Fibroblast of lung (primary cell): ENCODE measurements around the gene CBY2. TPM values are rescaled to one million over a fixed set of nuclear protein-coding genes. Genes with fewer than 3 reads are reported as not detected.

Experiments
- DNase-seq, 2 donors: peaks; one replicate each; pipeline versions ENCODE4 v3.0.0 to v3.0.0-alpha.2; 2010; ENCODE audit warnings: low read depth in 2 of 2
- H2AFZ ChIP-seq: 2 replicates; pipeline ENCODE4 v1.5.1; 2012; ENCODE audit warnings: low read length, control low read depth, inconsistent platforms
- H3K27ac ChIP-seq: 2 replicates; pipeline ENCODE4 v1.5.1; 2011; ENCODE audit warnings: low read length, control low read depth; ENCODE audit not compliant: insufficient read depth
- H3K27me3 ChIP-seq: 2 replicates; pipeline ENCODE4 v1.5.1; 2011; ENCODE audit warnings: mild to moderate bottlenecking, low read length; ENCODE audit not compliant: control insufficient read depth, insufficient read depth
- H3K36me3 ChIP-seq: 2 replicates; pipeline ENCODE4 v1.5.1; 2011; ENCODE audit warnings: low read length; ENCODE audit not compliant: control insufficient read depth, insufficient read depth
- H3K4me1 ChIP-seq: 2 replicates; pipeline ENCODE4 v1.5.1; 2011; ENCODE audit warnings: low read length; ENCODE audit not compliant: control insufficient read depth, insufficient read depth; ENCODE audit errors: extremely low read depth
- H3K4me2 ChIP-seq: 2 replicates; pipeline ENCODE4 v1.5.1; 2011; ENCODE audit warnings: low read length, control low read depth; ENCODE audit not compliant: insufficient read depth; ENCODE audit errors: extremely low read depth
- H3K4me3 ChIP-seq, 4 experiments: fragments of 200-600 bp in 1 of 4; sonication (generic) in 1 of 4; replicated peaks in 1 of 4; 2 replicates each; pipeline ENCODE4 v1.5.1; 2011 to 2016; ENCODE audit warnings: low read length in 4 of 4, low read depth in 3 of 4, mild to moderate bottlenecking in 3 of 4, control low read depth in 2 of 4, inconsistent platforms in 1 of 4, mixed read lengths in 1 of 4; ENCODE audit not compliant: insufficient read depth in 1 of 4; ENCODE audit errors: control extremely low read depth in 1 of 4
- H3K79me2 ChIP-seq: 2 replicates; pipeline ENCODE4 v1.5.1; 2012; ENCODE audit warnings: mild to moderate bottlenecking, low read length, inconsistent platforms; ENCODE audit not compliant: control insufficient read depth, insufficient read depth
- H3K9ac ChIP-seq: 2 replicates; pipeline ENCODE4 v1.5.1; 2011; ENCODE audit warnings: mild to moderate bottlenecking, low read length, control low read depth; ENCODE audit not compliant: insufficient read depth
- H3K9me3 ChIP-seq: 2 replicates; pipeline ENCODE4 v1.5.1; 2012; ENCODE audit warnings: low read depth, low read length; ENCODE audit not compliant: control insufficient read depth, insufficient read depth
- H4K20me1 ChIP-seq: 2 replicates; pipeline ENCODE4 v1.5.1; 2011; ENCODE audit warnings: low read length; ENCODE audit not compliant: control insufficient read depth, insufficient read depth; ENCODE audit errors: extremely low read depth
- CTCF ChIP-seq, 2 donors: IDR thresholded peaks in 1 of 2; conservative IDR thresholded peaks in 1 of 2; 1 replicate in 1 of 2; 2 replicates in 1 of 2; pipeline ENCODE4 v1.5.1; 2011 to 2012; ENCODE audit warnings: low read length in 2 of 2, control low read depth in 1 of 2, inconsistent platforms in 1 of 2, low read depth in 1 of 2, mild to moderate bottlenecking in 1 of 2
- EZH2 ChIP-seq: IDR thresholded peaks from 2 replicates; pipeline ENCODE4 v1.5.1; 2012; ENCODE audit warnings: low read length, control low read depth, mild to moderate bottlenecking; ENCODE audit errors: missing control alignments
- polyA plus RNA-seq, 2 donors: library from polyadenylated mRNA; depleted of rRNA in 1 of 2; stranded (reverse) in 1 of 2; unstranded in 1 of 2; fragments of >200 nt; gene quantifications; 2 replicates each; pipeline ENCODE4 v1.2.1, GENCODE V29; 2011 to 2012; ENCODE audit warnings: missing spikeins in 1 of 2
- total RNA-seq: library from RNA; depleted of rRNA; stranded (reverse); fragments of >200 nt; gene quantifications from 2 replicates; pipeline ENCODE4 v1.2.1, GENCODE V29; 2014

The CBY2 gene
- total and polyA plus RNA-seq, 2 donors (not counting 1 experiment from before 2014, with no cell fraction given), result not detected

GRCh38 chr13:45723798-45724197 is 21.7 kb downstream of the CBY2 start:
- Histone ChIP-seq H3K36me3 (no peaks in the 10 kb centered on the region), H3K4me1 (no peaks in the 10 kb centered on the region), H4K20me1 (no peaks in the 10 kb centered on the region), H3K4me3 (no peak overlapping the region), H3K27ac (no peak overlapping the region), H3K4me2 (no peak overlapping the region), H3K9me3 (no peaks in the 10 kb centered on the region), H3K9ac (no peak overlapping the region), H2AFZ (no peak overlapping the region), H3K79me2 (no peaks in the 10 kb centered on the region), H3K27me3 (peaks cover 2% of the 10 kb centered on the region)
- TF ChIP-seq EZH2, result no peak
- TF ChIP-seq CTCF (conservative IDR thresholded peaks at IDR 0.05 in 1 of 2, IDR thresholded peaks at IDR 0.05 in 1 of 2; ENCODE audit: low read depth in 1 of 2, low read length in 2 of 2), result no peak
- DNase-seq, result no peak

- peaks cover 2% of the 10 kb centered on the region for H3K27me3 ChIP-seq
- DNase-seq, result no peak
- no peaks in the 10 kb centered on the region for H3K79me2 ChIP-seq
- H3K4me3 ChIP-seq, result no peak overlapping the region
- no peaks in the 10 kb centered on the region for H3K9me3 ChIP-seq
- H3K4me2 ChIP-seq, result no peak overlapping the region
- H3K4me1 ChIP-seq, result no peaks in the 10 kb centered on the region
- TF ChIP-seq EZH2, result no peak
- no peak for TF ChIP-seq CTCF (conservative IDR thresholded peaks at IDR 0.05 in 1 of 2, IDR thresholded peaks at IDR 0.05 in 1 of 2; ENCODE audit: low read depth in 1 of 2, low read length in 2 of 2)
- H3K27ac ChIP-seq, result no peak overlapping the region
- no peak overlapping the region for H3K9ac ChIP-seq
- H4K20me1 ChIP-seq, result no peaks in the 10 kb centered on the region
- no peaks in the 10 kb centered on the region for H3K36me3 ChIP-seq
- no peak overlapping the region for H2AFZ ChIP-seq
These were observed 26.6 kb downstream of the CBY2 start for GRCh38 chr13:45728759-45729158.

GRCh38 chr13:45731455-45731854 is 29.3 kb downstream of the CBY2 start:
- TF ChIP-seq EZH2, result no peak
- no peak for TF ChIP-seq CTCF (conservative IDR thresholded peaks at IDR 0.05 in 1 of 2, IDR thresholded peaks at IDR 0.05 in 1 of 2; ENCODE audit: low read depth in 1 of 2, low read length in 2 of 2)
- H3K27ac ChIP-seq, result no peak overlapping the region
- H3K27me3 ChIP-seq, result no peaks in the 10 kb centered on the region
- no peak overlapping the region for H3K4me3 ChIP-seq
- H2AFZ ChIP-seq, result no peak overlapping the region
- no peak for DNase-seq
- H3K36me3 ChIP-seq, result no peaks in the 10 kb centered on the region
- H3K79me2 ChIP-seq, result no peaks in the 10 kb centered on the region
- H3K4me1 ChIP-seq, result no peaks in the 10 kb centered on the region
- no peaks in the 10 kb centered on the region for H3K9me3 ChIP-seq
- no peak overlapping the region for H3K9ac ChIP-seq
- H4K20me1 ChIP-seq, result no peaks in the 10 kb centered on the region
- no peak overlapping the region for H3K4me2 ChIP-seq
